HepG2 (cell line): ENCODE data around the gene MYRIP. TPM values are rescaled to one million over a fixed set of nuclear protein-coding genes. Genes with fewer than 3 reads are reported as not detected.

Experiments used
- ATAC-seq: fragments of 200-7000 bp; cut with Tn5 transposase; 3 replicates; pipeline ENCODE4 v1.9.1; 2020; ENCODE audit warnings: mild to moderate bottlenecking, moderate library complexity
- BruUV-seq: library from RNA; stranded (reverse); fragments of 400-500 nt; replicated peaks from 2 replicates; lab custom pipeline; 2021; lab: Mats Ljungman, UMichigan
- CTCF ChIA-PET: fragments of 300-600 bp; formaldehyde crosslinking; extraction: SDS; loops from one replicate; lab custom pipeline; 2021; ENCODE audit warnings: low total read pairs, inconsistent platforms, low intra/inter-chr PET ratio; lab: Yijun Ruan, JAX
- POLR2A ChIA-PET: fragments of 350-600 bp; sonication (Branson Sonifier 250); formaldehyde crosslinking; loops from one replicate; lab custom pipeline; 2020; ENCODE audit warnings: antibody characterized with exemption, inconsistent platforms; lab: Yijun Ruan, JAX
- DNase-seq: peaks from one replicate; pipeline ENCODE4 v3.0.0-alpha.2; 2015; ENCODE audit warnings: low spot score
- FAIRE-seq: peaks from 3 replicates; lab custom pipeline; 2011; peaks lifted over from hg19 to GRCh38; lab: Jason Lieb, UNC
- H2AFZ ChIP-seq: one replicate; pipeline ENCODE4 v1.6.1; 2011; ENCODE audit warnings: low read length, inconsistent platforms
- H3K27ac ChIP-seq: fragments of 300-600 bp; 3 replicates; pipeline ENCODE4 v1.8.0; 2011; ENCODE audit warnings: mixed run types, mild to moderate bottlenecking, mixed read lengths, low read length, inconsistent platforms; ENCODE audit not compliant: insufficient read depth; ENCODE audit errors: extremely low read length
- H3K27me3 ChIP-seq, 2 experiments: fragments of 200-600 bp in 1 of 2; 2 replicates in 1 of 2; 3 replicates in 1 of 2; pipeline versions ENCODE4 v1.6.0 to v1.8.0; 2011; ENCODE audit warnings: low read length in 2 of 2, mild to moderate bottlenecking in 2 of 2, moderate library complexity in 2 of 2, inconsistent platforms in 1 of 2; ENCODE audit not compliant: insufficient read depth in 2 of 2, control insufficient read depth in 1 of 2
- H3K36me3 ChIP-seq, 2 experiments: fragments of 200-600 bp in 1 of 2; replicated peaks in 1 of 2; 2 replicates in 1 of 2; 3 replicates in 1 of 2; pipeline versions ENCODE4 v1.5.1 to v1.8.0; 2011; ENCODE audit warnings: low read length in 2 of 2, inconsistent platforms in 1 of 2; ENCODE audit not compliant: insufficient read depth in 2 of 2, control insufficient read depth in 1 of 2
- H3K4me1 ChIP-seq: 2 replicates; pipeline ENCODE4 v1.5.1; 2012; ENCODE audit warnings: low read length, inconsistent platforms; ENCODE audit not compliant: insufficient read depth
- H3K4me2 ChIP-seq: 2 replicates; pipeline ENCODE4 v1.6.0; 2011; ENCODE audit warnings: low read depth, low read length, inconsistent platforms
- H3K4me3 ChIP-seq, 3 experiments: fragments of 200-600 bp in 1 of 3; sonication (generic), shearing (Covaris generic) in 1 of 3; replicated peaks in 1 of 3; 2 replicates each; pipeline ENCODE4 v1.5.1; 2011 to 2016; ENCODE audit warnings: low read length in 3 of 3, inconsistent platforms in 2 of 3, low read depth in 2 of 3, mild to moderate bottlenecking in 2 of 3, control low read depth in 1 of 3, mixed read lengths in 1 of 3; ENCODE audit not compliant: insufficient read depth in 1 of 3
- H3K79me2 ChIP-seq: one replicate; pipeline ENCODE4 v1.6.1; 2011; ENCODE audit warnings: low read length, inconsistent platforms; ENCODE audit not compliant: insufficient read depth
- H3K9ac ChIP-seq: 2 replicates; pipeline ENCODE4 v1.6.0; 2011; ENCODE audit warnings: mild to moderate bottlenecking, low read depth, low read length, inconsistent platforms; ENCODE audit not compliant: insufficient read depth
- H3K9me3 ChIP-seq: 2 replicates; pipeline ENCODE4 v1.5.1; 2012; ENCODE audit warnings: mild to moderate bottlenecking, low read length
- H4K20me1 ChIP-seq: 2 replicates; pipeline ENCODE4 v1.6.0; 2011; ENCODE audit warnings: inconsistent platforms, mild to moderate bottlenecking, low read length, moderate library complexity; ENCODE audit not compliant: insufficient read depth
- CHD2 ChIP-seq: IDR thresholded peaks from 2 replicates; pipeline ENCODE4 v1.6.1; 2011; ENCODE audit warnings: low read depth, low read length, improper control_type of control experiment
- GZF1 ChIP-seq: sonication (generic); formaldehyde crosslinking; IDR thresholded peaks from 2 replicates; pipeline ENCODE4 v1.5.1; 2020; ENCODE audit warnings: mild to moderate bottlenecking, missing genetic modification reagents
- LRRFIP1 ChIP-seq: sonication (generic); formaldehyde crosslinking; conservative IDR thresholded peaks from 2 replicates; pipeline ENCODE4 v1.4.0; 2020; ENCODE audit warnings: missing genetic modification reagents
- NR2C2 ChIP-seq: sonication (generic); formaldehyde crosslinking; IDR thresholded peaks from 2 replicates; pipeline ENCODE4 v1.4.0; 2020; ENCODE audit warnings: missing genetic modification reagents, mild to moderate bottlenecking, moderate library complexity, borderline replicate concordance
- PBX2 ChIP-seq: IDR thresholded peaks from 2 replicates; pipeline ENCODE4 v1.6.1; 2016; ENCODE audit warnings: control low read depth
- POLR2A ChIP-seq, 2 experiments: IDR thresholded peaks; 2 replicates each; pipeline ENCODE4 v1.6.1; 2011; ENCODE audit warnings: low read depth in 2 of 2, low read length in 2 of 2, mild to moderate bottlenecking in 1 of 2, moderate library complexity in 1 of 2; ENCODE audit not compliant: insufficient read depth in 1 of 2
- PRMT3 ChIP-seq: sonication (generic); formaldehyde crosslinking; IDR thresholded peaks from 2 replicates; pipeline ENCODE4 v1.8.1; 2022; ENCODE audit warnings: low read depth, mild to moderate bottlenecking, moderate library complexity, missing genetic modification reagents, borderline replicate concordance
- TEAD2 ChIP-seq: sonication (generic); formaldehyde crosslinking; IDR thresholded peaks from 2 replicates; pipeline ENCODE4 v1.9.0; 2021; ENCODE audit warnings: missing genetic modification reagents
- ZBTB1 ChIP-seq: sonication (generic); formaldehyde crosslinking; IDR thresholded peaks from 2 replicates; pipeline ENCODE4 v1.4.0; 2020; ENCODE audit warnings: missing genetic modification reagents, borderline replicate concordance
- ZFY ChIP-seq: sonication (generic); formaldehyde crosslinking; IDR thresholded peaks from 2 replicates; pipeline ENCODE4 v1.4.0; 2020; ENCODE audit warnings: missing genetic modification reagents
- ZNF460 ChIP-seq: sonication (generic); formaldehyde crosslinking; IDR thresholded peaks from 2 replicates; pipeline ENCODE4 v1.5.1; 2020; ENCODE audit warnings: missing genetic modification reagents, mild to moderate bottlenecking, borderline replicate concordance
- ZNF660 ChIP-seq: sonication (generic); formaldehyde crosslinking; IDR thresholded peaks from 2 replicates; pipeline ENCODE4 v1.5.1; 2020; ENCODE audit warnings: mild to moderate bottlenecking, low read depth, missing genetic modification reagents, borderline replicate concordance
- ZNF75D ChIP-seq: sonication (generic); formaldehyde crosslinking; IDR thresholded peaks from 2 replicates; pipeline ENCODE4 v1.8.1; 2023; ENCODE audit warnings: missing genetic modification reagents, mild to moderate bottlenecking, borderline replicate concordance
- WGBS: methylation state at CpG from one replicate; pipeline ENCODE4 v1.1.6; 2017; ENCODE audit warnings: low lambda C conversion rate; 5-methylcytosine and 5-hydroxymethylcytosine counted together
- in situ Hi-C: cut with HindIII; loops from 2 replicates; pipeline ENCODE4 v1.10.0; 2017; ENCODE audit warnings: low pct_unique_long_range_greater_than_20kb; ENCODE audit not compliant: extremely low pct_ligation_motif_present
- intact Hi-C: fragments of 100-400 bp; cut with micrococcal nuclease; formaldehyde crosslinking; loops from one replicate; pipeline ENCODE4 v1.10.0; 2022; ENCODE audit not compliant: unreplicated experiment
- polyA plus RNA-seq, 8 experiments: library from polyadenylated mRNA; depleted of rRNA in 3 of 8; stranded (reverse) in 7 of 8; unstranded in 1 of 8; fragments of >200 nt; fragmentation: Illumina TruSeq in 4 of 8; extraction: Trizol in 4 of 8; gene quantifications; 2 replicates each; pipeline versions ENCODE4 v1.2.1 to v1.2.3, GENCODE V29; 2011 to 2016; ENCODE audit warnings: low read depth in 4 of 8, missing spikeins in 1 of 8, mixed read lengths in 1 of 8; ENCODE audit not compliant: insufficient read depth in 1 of 8
- total RNA-seq, 5 experiments: library from RNA; depleted of rRNA; stranded (reverse); fragments of >200 nt; fragmentation: Illumina TruSeq; extraction: Trizol; gene quantifications; 2 replicates each; pipeline ENCODE4 v1.2.3, GENCODE V29; 2016; ENCODE audit warnings: low read depth in 1 of 5
- TF ChIP-seq, protein P1 (sequence below): sonication (generic); formaldehyde crosslinking; IDR thresholded peaks from 2 replicates; pipeline ENCODE4 v1.5.1; 2020; ENCODE audit warnings: mild to moderate bottlenecking, missing genetic modification reagents, moderate library complexity

MYRIP gene
- total and polyA plus RNA-seq, 2 of the 13 experiments (the other 11 are each of a cell fraction or from before 2014, with no cell fraction given): 0.64 to 0.84 TPM

- Histone ChIP-seq H3K79me2 (no peaks in the 10 kb centered on the region), H3K27me3 (no peaks in the 10 kb centered on the region; a peak in 1 of 5 replicates), H3K9me3 (no peaks in the 10 kb centered on the region; the same call in 1 of the 2 replicates), H3K4me3 (no peak overlapping the region), H2AFZ (no peak overlapping the region), H3K4me1 (no peaks in the 10 kb centered on the region), H3K27ac (no peak overlapping the region), H3K36me3 (no peaks in the 10 kb centered on the region), H4K20me1 (no peaks in the 10 kb centered on the region), H3K9ac (no peak overlapping the region), H3K4me2 (no peak overlapping the region)
- intact Hi-C loops (no loop called here), in situ Hi-C loops (no loop called here)
- ChIA-PET POLR2A (no interaction called here), CTCF (no interaction called here)
- TF ChIP-seq ZNF75D (CRISPR knock-in tag): no peak
- TF ChIP-seq ZNF460 (CRISPR knock-in tag): no peak
- no peak for TF ChIP-seq PBX2 (CRISPR knock-in tag)
- no peak for TF ChIP-seq ZFY
- no peak for TF ChIP-seq ZBTB1 (CRISPR knock-in tag)
- no peak for TF ChIP-seq LRRFIP1 (CRISPR knock-in tag)
- no peak for TF ChIP-seq GZF1 (CRISPR knock-in tag)
- no peak for TF ChIP-seq CHD2
- TF ChIP-seq NR2C2 (CRISPR knock-in tag): no peak
- TF ChIP-seq, protein P1, sequence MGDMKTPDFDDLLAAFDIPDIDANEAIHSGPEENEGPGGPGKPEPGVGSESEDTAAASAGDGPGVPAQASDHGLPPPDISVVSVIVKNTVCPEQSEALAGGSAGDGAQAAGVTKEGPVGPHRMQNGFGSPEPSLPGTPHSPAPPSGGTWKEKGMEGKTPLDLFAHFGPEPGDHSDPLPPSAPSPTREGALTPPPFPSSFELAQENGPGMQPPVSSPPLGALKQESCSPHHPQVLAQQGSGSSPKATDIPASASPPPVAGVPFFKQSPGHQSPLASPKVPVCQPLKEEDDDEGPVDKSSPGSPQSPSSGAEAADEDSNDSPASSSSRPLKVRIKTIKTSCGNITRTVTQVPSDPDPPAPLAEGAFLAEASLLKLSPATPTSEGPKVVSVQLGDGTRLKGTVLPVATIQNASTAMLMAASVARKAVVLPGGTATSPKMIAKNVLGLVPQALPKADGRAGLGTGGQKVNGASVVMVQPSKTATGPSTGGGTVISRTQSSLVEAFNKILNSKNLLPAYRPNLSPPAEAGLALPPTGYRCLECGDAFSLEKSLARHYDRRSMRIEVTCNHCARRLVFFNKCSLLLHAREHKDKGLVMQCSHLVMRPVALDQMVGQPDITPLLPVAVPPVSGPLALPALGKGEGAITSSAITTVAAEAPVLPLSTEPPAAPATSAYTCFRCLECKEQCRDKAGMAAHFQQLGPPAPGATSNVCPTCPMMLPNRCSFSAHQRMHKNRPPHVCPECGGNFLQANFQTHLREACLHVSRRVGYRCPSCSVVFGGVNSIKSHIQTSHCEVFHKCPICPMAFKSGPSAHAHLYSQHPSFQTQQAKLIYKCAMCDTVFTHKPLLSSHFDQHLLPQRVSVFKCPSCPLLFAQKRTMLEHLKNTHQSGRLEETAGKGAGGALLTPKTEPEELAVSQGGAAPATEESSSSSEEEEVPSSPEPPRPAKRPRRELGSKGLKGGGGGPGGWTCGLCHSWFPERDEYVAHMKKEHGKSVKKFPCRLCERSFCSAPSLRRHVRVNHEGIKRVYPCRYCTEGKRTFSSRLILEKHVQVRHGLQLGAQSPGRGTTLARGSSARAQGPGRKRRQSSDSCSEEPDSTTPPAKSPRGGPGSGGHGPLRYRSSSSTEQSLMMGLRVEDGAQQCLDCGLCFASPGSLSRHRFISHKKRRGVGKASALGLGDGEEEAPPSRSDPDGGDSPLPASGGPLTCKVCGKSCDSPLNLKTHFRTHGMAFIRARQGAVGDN (CRISPR knock-in tag): no peak
- TF ChIP-seq TEAD2 (CRISPR knock-in tag): no peak
- no peak for TF ChIP-seq POLR2A (IDR thresholded peaks at IDR 0.05; ENCODE audit: insufficient read depth in 1 of 2, low read depth in 2 of 2, low read length in 2 of 2)
- no peak for TF ChIP-seq PRMT3 (CRISPR knock-in tag)
- TF ChIP-seq ZNF660 (CRISPR knock-in tag): no peak
- no peak for FAIRE-seq
- DNase-seq: no peak
- ATAC-seq: no peak
- WGBS: 83% methylated on average over 2 of the region's 2 CpGs
- BruUV-seq: no TSS peak
These were observed 238.0 kb downstream of the MYRIP start for GRCh38 chr3:40047406-40047805.
